Measurements from ENCODE around the gene AFDN.
"Not testable (repeated sequence)": the region's sequence is repeated elsewhere in the genome, so short reads cannot be mapped to it uniquely, and the experiment has no call there.

The AFDN gene

DNA sequence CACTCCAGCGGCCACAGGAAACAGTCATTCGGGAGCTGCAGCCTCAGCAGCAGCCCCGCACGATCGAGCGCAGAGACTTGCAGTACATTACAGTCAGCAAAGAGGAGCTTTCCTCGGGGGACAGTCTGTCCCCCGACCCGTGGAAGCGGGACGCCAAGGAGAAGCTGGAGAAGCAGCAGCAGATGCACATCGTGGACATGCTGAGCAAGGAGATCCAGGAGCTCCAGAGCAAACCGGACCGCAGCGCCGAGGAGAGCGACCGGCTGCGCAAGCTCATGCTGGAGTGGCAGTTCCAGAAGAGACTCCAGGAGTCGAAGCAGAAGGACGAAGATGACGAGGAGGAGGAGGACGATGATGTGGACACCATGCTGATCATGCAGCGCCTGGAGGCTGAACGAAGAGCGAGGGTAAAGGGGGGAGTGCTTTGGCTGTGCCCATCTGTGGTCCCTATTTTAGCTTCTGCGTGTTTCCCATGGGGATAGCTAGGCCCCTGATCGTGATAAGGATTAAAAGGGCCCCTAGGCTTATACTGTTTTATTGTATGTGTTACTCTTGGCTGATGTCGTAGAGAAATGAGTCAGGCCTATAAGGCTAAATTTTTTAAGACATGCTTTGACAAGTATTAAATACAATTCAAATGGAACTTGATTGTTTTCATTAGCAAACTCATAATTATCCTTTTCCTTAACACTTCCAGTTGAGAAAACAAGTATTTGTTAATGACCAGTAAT lies 125.2 kb downstream of the AFDN start:
- no peak for DNase-seq (ENCODE audit: low read depth)

DNA sequence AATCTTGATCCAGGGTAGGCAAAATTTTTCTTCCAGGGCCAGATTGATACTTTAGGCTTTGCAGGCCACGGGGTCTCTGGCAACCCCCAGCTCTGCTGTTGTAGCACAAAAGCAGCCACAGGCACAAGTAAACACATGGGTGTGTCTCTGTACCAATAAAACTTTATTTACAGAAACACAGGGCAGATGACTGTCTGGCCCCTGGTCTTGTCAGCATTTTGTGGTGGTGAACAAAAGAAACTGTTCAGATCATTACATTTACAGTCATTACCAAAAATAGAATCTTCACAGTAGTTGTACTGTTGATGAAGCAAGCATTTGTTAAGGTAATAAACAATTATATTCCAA lies 125.8 kb downstream of the AFDN start:
- DNase-seq (ENCODE audit: low read depth): no peak

DNA sequence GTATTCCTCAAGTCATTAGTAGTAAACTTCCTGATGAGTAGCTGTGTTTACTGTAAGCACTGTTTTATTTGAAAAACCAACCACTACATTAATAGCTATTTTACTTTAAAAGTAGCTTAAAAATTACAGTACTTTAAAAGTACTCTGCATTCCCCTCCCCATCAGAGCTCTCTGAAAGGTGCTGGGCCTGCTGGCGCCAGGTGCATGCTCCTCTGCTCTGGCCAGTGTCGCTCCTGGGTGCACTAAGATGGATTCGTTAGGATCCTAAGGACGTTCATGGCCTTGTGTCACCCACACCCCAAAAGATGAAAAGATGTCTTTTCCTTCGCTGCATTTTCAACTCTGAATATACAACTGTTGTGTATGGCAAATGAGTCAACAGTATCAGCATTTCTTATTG lies 126.8 kb downstream of the AFDN start:
- DNase-seq (ENCODE audit: low read depth): no peak

GRCh38 chr6:167954151-167954550 lies 127.4 kb downstream of the AFDN start:
- DNase-seq (ENCODE audit: low read depth): no peak

- no peak for DNase-seq (ENCODE audit: low read depth)
These were observed 129.8 kb downstream of the AFDN start for GRCh38 chr6:167956491-167956890.

- DNase-seq (ENCODE audit: low read depth): no peak
These were observed 130.3 kb downstream of the AFDN start for GRCh38 chr6:167956983-167957492.

DNA sequence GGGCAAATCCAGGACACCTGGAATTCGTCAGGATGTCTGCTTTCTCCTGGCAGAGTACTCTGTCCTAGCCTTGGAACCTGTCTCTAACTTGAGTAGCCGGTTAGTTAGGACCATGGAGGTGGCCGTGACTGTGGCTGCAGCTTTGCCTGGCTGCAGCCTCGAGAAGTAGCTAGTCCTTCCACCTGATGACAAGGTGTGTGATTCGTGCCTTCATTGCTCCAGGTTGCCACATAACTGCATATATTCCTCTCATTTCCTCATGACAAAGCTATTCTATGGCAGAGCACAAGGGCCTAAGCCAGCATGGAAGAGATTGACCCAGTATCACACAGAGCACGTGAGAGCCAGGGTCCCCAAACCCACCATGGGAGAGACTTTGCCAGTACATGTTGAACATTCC lies 130.9 kb downstream of the AFDN start:
- DNase-seq (ENCODE audit: low read depth): no peak

GRCh38 chr6:167960579-167960978 lies 133.9 kb downstream of the AFDN start:
- DNase-seq (ENCODE audit: low read depth): no peak

- no peak for DNase-seq (ENCODE audit: low read depth)
These were observed 136.0 kb downstream of the AFDN start for GRCh38 chr6:167962711-167963110.

- no peak for DNase-seq (ENCODE audit: low read depth)
These were observed 136.9 kb downstream of the AFDN start for GRCh38 chr6:167963589-167964057.

DNA sequence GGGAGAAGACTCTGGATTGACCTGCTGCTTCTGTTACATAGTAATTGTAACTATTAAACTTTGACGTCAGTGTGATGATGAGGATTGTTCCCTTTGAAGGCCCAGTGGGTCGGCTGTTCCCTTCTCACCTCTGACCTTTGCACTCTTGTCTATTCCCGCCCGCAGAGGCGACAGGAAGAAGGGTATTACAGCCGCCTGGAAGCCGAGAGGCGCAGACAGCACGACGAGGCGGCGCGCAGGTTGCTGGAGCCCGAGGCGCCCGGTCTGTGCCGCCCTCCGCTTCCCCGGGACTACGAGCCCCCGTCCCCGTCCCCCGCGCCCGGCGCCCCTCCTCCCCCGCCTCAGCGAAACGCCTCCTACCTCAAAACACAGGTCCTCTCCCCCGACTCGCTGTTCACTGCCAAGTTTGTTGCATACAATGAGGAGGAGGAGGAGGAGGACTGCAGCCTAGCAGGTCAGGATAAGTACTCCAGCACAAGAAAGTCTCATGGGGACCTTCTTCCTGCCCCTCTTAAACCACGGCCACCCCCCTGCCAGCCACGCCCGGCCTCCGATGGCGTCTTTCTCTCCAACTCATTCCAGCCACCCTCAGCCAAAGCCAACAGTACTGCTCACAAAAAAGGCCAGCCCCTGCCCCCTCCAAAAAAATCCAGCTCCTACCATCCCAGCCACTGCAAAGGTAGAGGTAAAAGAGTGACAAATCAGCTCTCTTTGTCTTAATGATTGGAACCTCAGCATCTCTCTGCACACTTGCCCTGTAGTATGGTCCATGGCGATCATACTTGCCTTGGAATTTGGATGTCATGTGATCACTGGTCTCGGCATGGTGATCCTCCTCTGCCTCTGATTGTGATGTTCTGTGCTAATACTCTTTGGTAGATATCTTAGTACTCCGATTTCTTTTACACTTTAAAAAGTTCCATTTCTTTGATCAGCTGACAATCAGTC lies 139.2 kb downstream of the AFDN start:
- no peak for DNase-seq (ENCODE audit: low read depth)

DNA sequence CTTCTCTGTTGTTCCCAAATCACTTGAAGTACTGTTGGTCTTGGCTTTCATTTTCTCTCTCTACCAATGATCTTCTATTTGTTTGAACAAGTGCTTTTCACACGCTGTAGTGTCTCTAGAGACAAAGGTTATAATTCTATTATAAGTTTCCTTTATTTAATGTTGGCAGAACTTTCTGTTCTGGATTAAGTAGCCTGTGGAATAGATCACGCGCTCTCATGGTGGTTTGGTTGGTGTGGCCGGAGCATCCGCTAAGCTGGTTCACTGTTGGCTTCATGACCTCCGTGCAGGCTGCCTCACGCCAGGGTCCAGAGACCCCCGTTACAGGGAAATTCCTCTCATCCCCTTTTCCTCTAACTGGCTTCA lies 139.8 kb downstream of the AFDN start:
- DNase-seq (ENCODE audit: low read depth): no peak

- no peak for DNase-seq (ENCODE audit: low read depth)
These were observed 141.4 kb downstream of the AFDN start for GRCh38 chr6:167968091-167968490.

GRCh38 chr6:167970230-167970629 lies 143.5 kb downstream of the AFDN start:
- DNase-seq (ENCODE audit: low read depth): no peak

GRCh38 chr6:167972193-167972592 lies 145.5 kb downstream of the AFDN start:
- DNase-seq (ENCODE audit: low read depth): no peak

DNA sequence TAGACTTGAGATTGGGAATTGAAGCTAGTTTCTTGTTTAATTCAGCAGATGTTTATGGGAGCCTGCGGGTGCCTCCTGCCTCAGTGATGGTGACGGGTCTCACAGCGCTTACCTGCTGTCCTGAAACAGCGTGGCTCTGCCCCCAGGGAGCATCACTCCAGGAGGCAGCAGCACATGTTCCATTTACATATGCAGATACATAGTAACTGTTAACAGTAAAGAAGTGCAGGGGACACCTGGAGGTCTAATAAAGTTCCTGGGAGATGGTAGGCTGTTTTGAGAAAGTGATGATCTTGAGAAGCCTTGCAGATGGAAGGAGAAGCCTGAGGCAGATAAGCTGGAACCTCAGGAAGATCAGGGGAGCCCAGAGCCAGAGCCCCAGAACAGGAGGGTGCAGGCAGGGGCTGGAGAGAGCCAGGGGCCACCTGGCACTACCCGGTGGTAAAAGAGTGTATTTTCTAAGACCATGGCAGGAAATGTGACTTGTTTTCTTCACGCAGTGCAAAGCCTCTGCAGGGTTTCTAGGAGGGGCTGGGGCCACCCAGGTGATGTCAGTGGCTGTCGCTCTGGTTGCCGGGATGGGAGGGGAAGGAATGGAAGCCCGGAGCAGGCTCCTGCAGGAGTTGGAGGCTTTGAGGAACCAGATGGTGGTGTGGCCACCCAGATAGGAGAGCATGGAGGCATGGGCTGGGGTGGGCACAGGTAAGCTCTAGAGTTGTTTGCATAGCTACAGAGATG lies 146.6 kb downstream of the AFDN start:
- DNase-seq (ENCODE audit: low read depth): no peak

GRCh38 chr6:167974640-167975344 lies 148.1 kb downstream of the AFDN start:
- DNase-seq (ENCODE audit: low read depth): no peak

DNA sequence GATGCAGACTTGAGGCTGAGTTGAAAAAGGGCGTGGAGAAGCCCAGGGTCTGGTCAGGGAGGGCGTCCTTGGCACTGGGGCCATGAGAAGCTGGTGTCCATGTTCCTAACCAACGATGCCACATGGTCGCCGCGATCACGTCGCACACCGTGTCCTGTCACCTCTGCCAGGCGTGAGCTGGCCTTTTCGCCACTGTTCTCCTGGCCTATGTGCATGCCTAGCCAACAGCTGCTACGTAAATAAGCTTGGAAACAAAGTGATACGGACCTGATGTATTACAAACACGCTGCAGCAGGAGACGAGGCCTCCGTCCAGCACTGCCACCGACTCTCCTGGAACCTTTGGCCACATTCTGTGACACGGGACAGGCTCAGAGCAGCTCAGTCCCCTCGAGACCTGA lies 148.7 kb downstream of the AFDN start:
- no peak for DNase-seq (ENCODE audit: low read depth)

- DNase-seq (ENCODE audit: low read depth): not testable (repeated sequence)
These were observed 149.5 kb downstream of the AFDN start for GRCh38 chr6:167976116-167976657.

- DNase-seq (ENCODE audit: low read depth): no peak
These were observed 150.0 kb downstream of the AFDN start for GRCh38 chr6:167976708-167977107.

- no peak for DNase-seq (ENCODE audit: low read depth)
These were observed 151.2 kb downstream of the AFDN start for GRCh38 chr6:167977717-167978467.

All from T follicular helper cell (primary cell).